Measurements from ENCODE around the gene DEDD. TPM values are rescaled to one million over a fixed set of nuclear protein-coding genes. Genes with fewer than 3 reads are reported as not detected.

Gene DEDD
- polyA plus RNA-seq, 4 donors = 22.7 to 31.8 (median 24.6) TPM

DNA sequence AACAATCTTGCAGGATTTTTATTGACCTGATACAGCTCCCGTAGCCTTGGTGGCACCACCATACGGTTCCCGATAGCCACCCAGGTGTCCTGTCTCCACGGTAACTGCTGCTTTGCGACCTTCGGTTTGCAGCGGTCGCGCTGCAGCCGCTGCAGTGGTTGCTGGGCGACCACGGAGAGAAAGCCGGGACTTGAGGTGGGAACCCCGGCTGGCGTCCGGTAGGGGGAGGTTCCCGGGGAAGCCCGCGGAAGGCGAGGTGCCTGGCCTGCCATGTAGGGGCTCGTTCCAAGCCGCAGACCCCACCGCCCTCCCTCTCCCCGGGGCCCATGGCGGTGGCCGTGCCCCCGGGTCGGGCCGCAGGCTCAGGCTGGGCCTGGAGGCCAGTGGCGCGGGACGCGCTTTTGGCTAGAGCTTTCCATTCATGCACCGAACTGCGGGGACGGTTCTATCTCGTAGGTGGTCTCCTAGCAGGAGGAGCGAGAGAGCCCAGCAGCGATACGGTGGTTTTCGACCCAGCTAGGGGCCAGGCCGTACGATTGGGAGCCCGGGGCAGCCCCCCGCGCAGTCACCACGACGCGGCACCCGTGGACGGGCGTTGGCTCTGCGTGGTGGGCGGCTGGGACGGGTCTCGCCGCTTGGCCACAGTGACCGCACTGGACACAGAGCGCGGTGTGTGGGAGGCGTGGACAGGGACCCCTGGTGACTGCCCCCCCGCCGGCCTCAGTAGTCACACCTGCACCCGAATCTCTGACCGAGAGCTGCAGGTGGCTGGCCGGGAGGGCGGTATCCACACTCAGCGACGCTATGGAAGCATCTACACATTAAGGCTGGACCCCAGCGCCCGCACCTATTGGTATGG lies 34.0 kb downstream of the DEDD start, which contains the start of gene KLHDC9:
Gene KLHDC9, plus strand, starts transcription at position 152 of the 859 bp plus-strand sequence. Its CDS starts 175 bp downstream, at position 327.
- Histone ChIP-seq H3K9me3 (ENCODE audit: control insufficient read depth in 2 of 2, insufficient read depth in 1 of 2, low read depth in 1 of 2, low read length in 1 of 2) (no peaks in the 10 kb centered on the region), H3K27ac (ENCODE audit: low read depth in 1 of 3, low read length in 2 of 3) (peak within 1 kb of the TSS; percentile 33 to 86 (median 38)), H3K4me1 (ENCODE audit: control insufficient read depth in 3 of 3, insufficient read depth in 2 of 3, low read depth in 1 of 3, low read length in 2 of 3) (peaks cover 0 to 10% (median 0%) of the 10 kb centered on the region in 3 donors), H3K4me3 (ENCODE audit: low read depth in 1 of 3, low read length in 3 of 3) (peak within 1 kb of the TSS; percentile 55 to 71 (median 60)), H3K36me3 (ENCODE audit: control insufficient read depth in 3 of 3, insufficient read depth in 2 of 3, low read depth in 1 of 3, low read length in 3 of 3) (peaks cover 8 to 21% (median 9%) of the 10 kb centered on the region in 3 donors), H3K27me3 (ENCODE audit: control insufficient read depth in 3 of 3, insufficient read depth in 3 of 3, low read length in 3 of 3) (peaks cover 0 to 4% (median 0%) of the 10 kb centered on the region in 3 donors)
- FAIRE-seq (no peak), DNase-seq (peak; percentile 87 to 96)
- 2 to 7% (median 6%) methylated on average over 61 to 71 of the region's 71 CpGs for WGBS, 3 donors

DNA sequence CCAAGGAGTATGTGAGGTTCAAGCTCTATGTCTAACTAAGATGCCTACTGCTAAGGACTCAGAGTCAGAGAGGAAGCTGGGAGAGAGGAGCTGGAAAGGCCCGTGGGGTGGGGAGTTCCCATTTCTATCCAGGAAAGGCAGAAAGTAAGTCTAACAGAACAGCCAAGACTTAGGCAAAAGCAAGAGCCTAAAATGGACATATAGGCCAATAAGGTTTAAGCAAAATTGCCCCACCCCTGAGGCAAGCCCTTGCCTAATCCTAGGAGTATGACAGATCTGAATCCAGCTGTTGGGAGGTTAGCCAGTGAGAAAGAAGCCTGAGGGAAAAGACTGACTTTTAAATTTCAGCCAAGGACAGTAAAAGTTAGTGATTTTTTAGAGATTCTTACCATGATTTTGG lies 35.9 kb downstream of the DEDD start:
- Histone ChIP-seq H3K27ac (ENCODE audit: low read depth in 1 of 3, low read length in 2 of 3) (no peak overlapping the region), H3K36me3 (ENCODE audit: control insufficient read depth in 3 of 3, insufficient read depth in 2 of 3, low read depth in 1 of 3, low read length in 3 of 3) (peaks cover 4 to 14% (median 8%) of the 10 kb centered on the region in 3 donors), H3K27me3 (ENCODE audit: control insufficient read depth in 3 of 3, insufficient read depth in 3 of 3, low read length in 3 of 3) (peaks cover 0 to 4% (median 0%) of the 10 kb centered on the region in 3 donors), H3K4me3 (ENCODE audit: low read depth in 1 of 3, low read length in 3 of 3) (no peak overlapping the region), H3K4me1 (ENCODE audit: control insufficient read depth in 3 of 3, insufficient read depth in 2 of 3, low read depth in 1 of 3, low read length in 2 of 3) (peaks cover 0 to 10% (median 0%) of the 10 kb centered on the region in 3 donors), H3K9me3 (ENCODE audit: control insufficient read depth in 2 of 2, insufficient read depth in 1 of 2, low read depth in 1 of 2, low read length in 1 of 2) (no peaks in the 10 kb centered on the region)
- WGBS, 3 donors = 49 to 73% (median 53%) methylated on average over 1 of the region's 1 CpG
- DNase-seq = no peak
- no peak for FAIRE-seq

DNA sequence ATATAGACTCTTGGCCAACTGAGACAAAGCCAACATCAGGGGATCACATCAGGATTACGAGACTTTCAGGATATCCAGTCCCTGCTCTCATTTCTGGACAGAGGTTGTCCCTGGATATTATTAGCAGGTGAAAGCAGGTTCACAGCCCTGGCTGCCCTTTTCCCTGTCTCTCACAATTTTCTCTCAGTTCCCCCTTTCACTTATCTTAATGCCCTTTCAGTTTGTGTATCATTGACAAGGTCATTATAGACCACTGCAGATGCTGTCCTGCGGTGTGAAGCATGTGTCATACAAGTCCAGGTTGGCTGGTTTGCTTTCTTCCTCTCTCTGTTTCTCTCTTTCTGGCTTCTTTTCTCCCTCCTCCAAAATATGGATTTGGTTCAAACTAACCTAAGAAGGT lies 36.5 kb downstream of the DEDD start:
- Histone ChIP-seq H3K27ac (ENCODE audit: low read depth in 1 of 3, low read length in 2 of 3) (no peak overlapping the region), H3K36me3 (ENCODE audit: control insufficient read depth in 3 of 3, insufficient read depth in 2 of 3, low read depth in 1 of 3, low read length in 3 of 3) (peaks cover 3 to 9% (median 4%) of the 10 kb centered on the region in 3 donors), H3K27me3 (ENCODE audit: control insufficient read depth in 3 of 3, insufficient read depth in 3 of 3, low read length in 3 of 3) (peaks cover 0 to 4% (median 0%) of the 10 kb centered on the region in 3 donors), H3K9me3 (ENCODE audit: control insufficient read depth in 2 of 2, insufficient read depth in 1 of 2, low read depth in 1 of 2, low read length in 1 of 2) (no peaks in the 10 kb centered on the region), H3K4me1 (ENCODE audit: control insufficient read depth in 3 of 3, insufficient read depth in 2 of 3, low read depth in 1 of 3, low read length in 2 of 3) (peaks cover 0 to 10% (median 0%) of the 10 kb centered on the region in 3 donors), H3K4me3 (ENCODE audit: low read depth in 1 of 3, low read length in 3 of 3) (no peak overlapping the region)
- FAIRE-seq = no peak
- no peak for DNase-seq
- whole genome bisulfite sequencing, 3 donors = 91 to 98% (median 96%) methylated on average over 2 of the region's 2 CpGs

- peaks cover 0 to 6% (median 2%) of the 10 kb centered on the region in 3 donors for H3K36me3 ChIP-seq (ENCODE audit: control insufficient read depth in 3 of 3, insufficient read depth in 2 of 3, low read depth in 1 of 3, low read length in 3 of 3)
- peaks cover 0 to 4% (median 0%) of the 10 kb centered on the region in 3 donors for H3K27me3 ChIP-seq (ENCODE audit: control insufficient read depth in 3 of 3, insufficient read depth in 3 of 3, low read length in 3 of 3)
- FAIRE-seq (no peak), DNase-seq (no peak)
- no peak overlapping the region for H3K4me3 ChIP-seq (ENCODE audit: low read depth in 1 of 3, low read length in 3 of 3)
- H3K4me1 ChIP-seq (ENCODE audit: control insufficient read depth in 3 of 3, insufficient read depth in 2 of 3, low read depth in 1 of 3, low read length in 2 of 3) = peaks cover 0 to 10% (median 0%) of the 10 kb centered on the region in 3 donors
- H3K27ac ChIP-seq (ENCODE audit: low read depth in 1 of 3, low read length in 2 of 3) = no peak overlapping the region
- 94 to 95% (median 94%) methylated on average over 6 of the region's 6 CpGs for WGBS, 3 donors
- H3K9me3 ChIP-seq (ENCODE audit: control insufficient read depth in 2 of 2, insufficient read depth in 1 of 2, low read depth in 1 of 2, low read length in 1 of 2) = no peaks in the 10 kb centered on the region
These were observed 37.2 kb downstream of the DEDD start for GRCh38 chr1:161095230-161095629.

DNA sequence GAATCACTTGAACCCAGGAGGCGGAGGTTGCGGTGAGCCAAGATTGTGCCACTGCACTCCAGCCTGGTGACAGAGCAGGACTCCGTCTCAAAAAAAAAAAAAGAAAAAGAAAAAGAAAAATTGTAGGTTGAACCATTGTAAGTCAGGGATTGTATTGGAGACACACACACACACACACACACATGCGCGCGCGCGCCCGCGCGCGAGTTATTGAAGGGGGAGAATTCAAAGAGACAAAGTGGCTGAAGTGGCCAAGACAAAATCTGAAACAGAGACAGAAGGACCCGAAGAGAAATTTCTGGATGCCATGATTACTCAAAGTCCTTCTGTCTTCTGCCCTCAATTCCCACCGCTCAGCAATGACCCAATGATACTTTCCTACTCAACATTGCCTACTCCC lies 38.0 kb downstream of the DEDD start:
- DNase-seq (no peak), FAIRE-seq (no peak)
- WGBS, 3 donors = 94 to 99% (median 97%) methylated on average over 14 of the region's 14 CpGs
- Histone ChIP-seq H3K27ac (ENCODE audit: low read depth in 1 of 3, low read length in 2 of 3) (no peak overlapping the region), H3K9me3 (ENCODE audit: control insufficient read depth in 2 of 2, insufficient read depth in 1 of 2, low read depth in 1 of 2, low read length in 1 of 2) (no peaks in the 10 kb centered on the region), H3K4me3 (ENCODE audit: low read depth in 1 of 3, low read length in 3 of 3) (no peak overlapping the region), H3K27me3 (ENCODE audit: control insufficient read depth in 3 of 3, insufficient read depth in 3 of 3, low read length in 3 of 3) (peaks cover 0 to 4% (median 0%) of the 10 kb centered on the region in 3 donors), H3K36me3 (ENCODE audit: control insufficient read depth in 3 of 3, insufficient read depth in 2 of 3, low read depth in 1 of 3, low read length in 3 of 3) (peaks cover 0 to under 1% (median 0%) of the 10 kb centered on the region in 3 donors), H3K4me1 (ENCODE audit: control insufficient read depth in 3 of 3, insufficient read depth in 2 of 3, low read depth in 1 of 3, low read length in 2 of 3) (peaks cover 0 to 15% (median 0%) of the 10 kb centered on the region in 3 donors)

GRCh38 chr1:161092621-161093028 lies 39.8 kb downstream of the DEDD start:
- Histone ChIP-seq H3K9me3 (ENCODE audit: control insufficient read depth in 2 of 2, insufficient read depth in 1 of 2, low read depth in 1 of 2, low read length in 1 of 2) (no peaks in the 10 kb centered on the region), H3K4me3 (ENCODE audit: low read depth in 1 of 3, low read length in 3 of 3) (no peak overlapping the region), H3K4me1 (ENCODE audit: control insufficient read depth in 3 of 3, insufficient read depth in 2 of 3, low read depth in 1 of 3, low read length in 2 of 3) (peaks cover 0 to 16% (median 0%) of the 10 kb centered on the region in 3 donors), H3K36me3 (ENCODE audit: control insufficient read depth in 3 of 3, insufficient read depth in 2 of 3, low read depth in 1 of 3, low read length in 3 of 3) (no peaks in the 10 kb centered on the region), H3K27me3 (ENCODE audit: control insufficient read depth in 3 of 3, insufficient read depth in 3 of 3, low read length in 3 of 3) (peaks cover 0 to 4% (median 0%) of the 10 kb centered on the region in 3 donors), H3K27ac (ENCODE audit: low read depth in 1 of 3, low read length in 2 of 3) (no peak overlapping the region)
- FAIRE-seq (no peak), DNase-seq (no peak)
- 74 to 82% (median 81%) methylated on average over 3 of the region's 3 CpGs for WGBS, 3 donors

GRCh38 chr1:161091796-161092507 lies 40.5 kb downstream of the DEDD start:
- no peak overlapping the region for H3K27ac ChIP-seq (ENCODE audit: low read depth in 1 of 3, low read length in 2 of 3)
- H3K36me3 ChIP-seq (ENCODE audit: control insufficient read depth in 3 of 3, insufficient read depth in 2 of 3, low read depth in 1 of 3, low read length in 3 of 3) = no peaks in the 10 kb centered on the region
- WGBS, 3 donors = 91 to 94% (median 94%) methylated on average over 7 of the region's 7 CpGs
- no peak overlapping the region for H3K4me3 ChIP-seq (ENCODE audit: low read depth in 1 of 3, low read length in 3 of 3)
- peaks cover 0 to 4% (median 0%) of the 10 kb centered on the region in 3 donors for H3K27me3 ChIP-seq (ENCODE audit: control insufficient read depth in 3 of 3, insufficient read depth in 3 of 3, low read length in 3 of 3)
- H3K4me1 ChIP-seq (ENCODE audit: control insufficient read depth in 3 of 3, insufficient read depth in 2 of 3, low read depth in 1 of 3, low read length in 2 of 3) = peaks cover 0 to 12% (median 0%) of the 10 kb centered on the region in 3 donors
- FAIRE-seq = no peak
- DNase-seq = no peak
- H3K9me3 ChIP-seq (ENCODE audit: control insufficient read depth in 2 of 2, insufficient read depth in 1 of 2, low read depth in 1 of 2, low read length in 1 of 2) = no peaks in the 10 kb centered on the region

- no peak overlapping the region for H3K27ac ChIP-seq (ENCODE audit: low read depth in 1 of 3, low read length in 2 of 3)
- peak in 1 of 2 donors; percentile 17 for DNase-seq
- H3K9me3 ChIP-seq (ENCODE audit: control insufficient read depth in 2 of 2, insufficient read depth in 1 of 2, low read depth in 1 of 2, low read length in 1 of 2) = no peaks in the 10 kb centered on the region
- no peak for FAIRE-seq
- no peak overlapping the region for H3K4me3 ChIP-seq (ENCODE audit: low read depth in 1 of 3, low read length in 3 of 3)
- H3K36me3 ChIP-seq (ENCODE audit: control insufficient read depth in 3 of 3, insufficient read depth in 2 of 3, low read depth in 1 of 3, low read length in 3 of 3) = no peaks in the 10 kb centered on the region
- H3K4me1 ChIP-seq (ENCODE audit: control insufficient read depth in 3 of 3, insufficient read depth in 2 of 3, low read depth in 1 of 3, low read length in 2 of 3) = peaks cover 0 to 15% (median 0%) of the 10 kb centered on the region in 3 donors
- peaks cover 0 to 4% (median 0%) of the 10 kb centered on the region in 3 donors for H3K27me3 ChIP-seq (ENCODE audit: control insufficient read depth in 3 of 3, insufficient read depth in 3 of 3, low read length in 3 of 3)
- 66 to 80% (median 78%) methylated on average over 5 of the region's 5 CpGs for WGBS, 3 donors
These were observed 41.4 kb downstream of the DEDD start for GRCh38 chr1:161091093-161091492.

Data from small intestine (tissue), 7 donors.